K562 (cell line): Measurements from ENCODE around the gene TNFSF13. TPM values are rescaled to one million over a fixed set of nuclear protein-coding genes. Genes with fewer than 3 reads are reported as not detected.
A peak's percentile ranks its signal among the peaks of the same experiment; 100 is the strongest.

ENCODE experiments used
- ATAC-seq: fragments of 200-7000 bp; cut with Tn5 transposase; 3 replicates; pipeline ENCODE4 v1.9.1; 2020; ENCODE audit warnings: moderate library complexity
- BruUV-seq: library from RNA; stranded (reverse); fragments of 400-500 nt; replicated peaks from 2 replicates; lab custom pipeline; 2021; lab: Mats Ljungman, UMichigan
- CTCF ChIA-PET: fragments of 300-600 bp; formaldehyde crosslinking; extraction: SDS; loops from one replicate; lab custom pipeline; 2021; ENCODE audit warnings: low intra/inter-chr PET ratio; lab: Yijun Ruan, JAX
- POLR2A ChIA-PET: fragments of 300-600, 350-650 bp; sonication (Branson Sonifier 250); formaldehyde crosslinking; extraction: SDS; loops from one replicate; lab custom pipeline; 2021; ENCODE audit warnings: antibody characterized with exemption, inconsistent platforms; lab: Yijun Ruan, JAX
- DNase-seq, 4 experiments: peaks; one replicate each; pipeline versions ENCODE4 v3.0.0 to v3.0.0-alpha.2; 2011 to 2018; ENCODE audit warnings: low spot score in 3 of 4, mixed read lengths in 3 of 4; ENCODE audit errors: extremely low read depth in 1 of 4
- FAIRE-seq: peaks from 2 replicates; lab custom pipeline; 2011; peaks lifted over from hg19 to GRCh38; lab: Jason Lieb, UNC
- H2AFZ ChIP-seq: 2 replicates; pipeline ENCODE4 v1.6.0; 2011; ENCODE audit warnings: low read depth, low read length, control low read depth, inconsistent platforms
- H3K27ac ChIP-seq: fragments of 200-600 bp; 3 replicates; pipeline ENCODE4 v1.8.0; 2011; ENCODE audit warnings: low read depth, mild to moderate bottlenecking, control low read depth, inconsistent platforms, low read length, moderate library complexity, mixed read lengths; ENCODE audit errors: extremely low read depth
- H3K27me3 ChIP-seq, 2 experiments: fragments of 300-600 bp in 1 of 2; 2 replicates in 1 of 2; 3 replicates in 1 of 2; pipeline versions ENCODE4 v1.6.0 to v1.8.0; 2011; ENCODE audit warnings: inconsistent platforms in 2 of 2, low read length in 2 of 2, mild to moderate bottlenecking in 1 of 2, mixed read lengths in 1 of 2, moderate library complexity in 1 of 2; ENCODE audit not compliant: control insufficient read depth in 2 of 2, insufficient read depth in 2 of 2
- H3K36me3 ChIP-seq: fragments of 300-600 bp; 3 replicates; pipeline ENCODE4 v1.8.0; 2011; ENCODE audit warnings: mild to moderate bottlenecking, low read length, inconsistent platforms; ENCODE audit not compliant: control insufficient read depth, insufficient read depth
- H3K4me1 ChIP-seq, 2 experiments: fragments of 200-600 bp in 1 of 2; replicated peaks in 1 of 2; 2 replicates in 1 of 2; 3 replicates in 1 of 2; pipeline versions ENCODE4 v1.5.1 to v1.8.0; 2011; ENCODE audit warnings: inconsistent platforms in 2 of 2, low read length in 2 of 2, mild to moderate bottlenecking in 1 of 2, mixed read lengths in 1 of 2, moderate library complexity in 1 of 2; ENCODE audit not compliant: control insufficient read depth in 2 of 2, insufficient read depth in 2 of 2
- H3K4me2 ChIP-seq: 2 replicates; pipeline ENCODE4 v1.6.1; 2011; ENCODE audit warnings: low read length, control low read depth, inconsistent platforms, mixed read lengths; ENCODE audit not compliant: insufficient read depth
- H3K4me3 ChIP-seq: fragments of 200-600 bp; sonication (generic), shearing (Covaris generic); 2 replicates; pipeline ENCODE4 v1.5.1; 2016; ENCODE audit warnings: control low read depth, inconsistent platforms
- H3K79me2 ChIP-seq: fragments of 200-600 bp; 3 replicates; pipeline ENCODE4 v1.8.0; 2011; ENCODE audit warnings: low read length, inconsistent platforms; ENCODE audit not compliant: control insufficient read depth, insufficient read depth
- H3K9ac ChIP-seq, 2 experiments: 2 replicates each; pipeline versions ENCODE4 v1.6.0 to v1.6.1; 2011; ENCODE audit warnings: low read depth in 2 of 2, low read length in 2 of 2, control low read depth in 1 of 2, inconsistent platforms in 1 of 2, mild to moderate bottlenecking in 1 of 2, mixed read lengths in 1 of 2; ENCODE audit not compliant: insufficient read depth in 1 of 2
- H3K9me1 ChIP-seq: one replicate; pipeline ENCODE4 v1.6.0; 2011; ENCODE audit warnings: inconsistent platforms, mild to moderate bottlenecking, low read length, moderate library complexity; ENCODE audit not compliant: control insufficient read depth, insufficient read depth
- H3K9me3 ChIP-seq: replicated peaks from 2 replicates; pipeline ENCODE4 v1.5.1; 2011; ENCODE audit warnings: low read depth, low read length, inconsistent platforms; ENCODE audit not compliant: control insufficient read depth, insufficient read depth
- H4K20me1 ChIP-seq: replicated peaks from 2 replicates; pipeline ENCODE4 v1.6.1; 2011; ENCODE audit warnings: low read length, inconsistent platforms, mixed read lengths; ENCODE audit not compliant: control insufficient read depth, insufficient read depth
- PYGO2 ChIP-seq: fragments of 450-650 bp; IDR thresholded peaks from 2 replicates; pipeline ENCODE4 v1.6.1; 2016; ENCODE audit warnings: mild to moderate bottlenecking, missing genetic modification characterization, moderate library complexity, missing compliant biosample characterization
- ZFX ChIP-seq: sonication (generic); formaldehyde crosslinking; IDR thresholded peaks from 2 replicates; pipeline ENCODE4 v1.8.0; 2022; ENCODE audit warnings: mild to moderate bottlenecking, missing genetic modification reagents, moderate library complexity
- WGBS: fragments of 100-300 bp; shearing (Covaris generic); methylation state at CpG from one replicate; pipeline ENCODE4 v1.1.6; 2016; ENCODE audit warnings: low coverage, mixed read lengths; ENCODE audit not compliant: insufficient coverage; ENCODE audit errors: missing lambda C conversion rate; 5-methylcytosine and 5-hydroxymethylcytosine counted together
- in situ Hi-C: fragments of 300-500 bp; cut with MboI; formaldehyde crosslinking; loops from 4 replicates; pipeline ENCODE4 v1.15.0; 2018; ENCODE audit warnings: inconsistent platforms, mixed read lengths
- intact Hi-C: fragments of 100-400 bp; cut with micrococcal nuclease; formaldehyde crosslinking; loops from 2 replicates; pipeline ENCODE4 v1.14.2; 2022
- polyA plus RNA-seq, 8 experiments: library from polyadenylated mRNA; depleted of rRNA in 4 of 8; stranded (reverse) in 5 of 8; unstranded in 3 of 8; fragments of >200 nt; fragmentation: Nextera tagmentation in 2 of 8; fragmentation: Illumina TruSeq in 1 of 8; extraction: Ambion mirVana in 2 of 8; extraction: Trizol in 1 of 8; gene quantifications; 2 replicates each; pipeline versions ENCODE4 v1.2.1 to v1.2.3, GENCODE V29; 2011 to 2014; ENCODE audit warnings: inconsistent platforms in 1 of 8, missing spikeins in 1 of 8
- total RNA-seq, 7 experiments: library from RNA; depleted of rRNA in 6 of 7; stranded (reverse); fragments of >200 nt in 6 of 7; fragmentation: Illumina TruSeq in 2 of 7; extraction: Trizol in 2 of 7; gene quantifications; 2 replicates each; pipeline versions ENCODE4 v1.2.1 to v1.2.3, GENCODE V29; 2011 to 2021; ENCODE audit warnings: low replicate concordance in 1 of 7

TNFSF13 gene
- total and polyA plus RNA-seq, 9 of the 15 experiments (the other 6 are each of a cell fraction or from before 2014, with no cell fraction given): 0.04 to 0.51 (median 0.19) TPM; not detected in 1

DNA sequence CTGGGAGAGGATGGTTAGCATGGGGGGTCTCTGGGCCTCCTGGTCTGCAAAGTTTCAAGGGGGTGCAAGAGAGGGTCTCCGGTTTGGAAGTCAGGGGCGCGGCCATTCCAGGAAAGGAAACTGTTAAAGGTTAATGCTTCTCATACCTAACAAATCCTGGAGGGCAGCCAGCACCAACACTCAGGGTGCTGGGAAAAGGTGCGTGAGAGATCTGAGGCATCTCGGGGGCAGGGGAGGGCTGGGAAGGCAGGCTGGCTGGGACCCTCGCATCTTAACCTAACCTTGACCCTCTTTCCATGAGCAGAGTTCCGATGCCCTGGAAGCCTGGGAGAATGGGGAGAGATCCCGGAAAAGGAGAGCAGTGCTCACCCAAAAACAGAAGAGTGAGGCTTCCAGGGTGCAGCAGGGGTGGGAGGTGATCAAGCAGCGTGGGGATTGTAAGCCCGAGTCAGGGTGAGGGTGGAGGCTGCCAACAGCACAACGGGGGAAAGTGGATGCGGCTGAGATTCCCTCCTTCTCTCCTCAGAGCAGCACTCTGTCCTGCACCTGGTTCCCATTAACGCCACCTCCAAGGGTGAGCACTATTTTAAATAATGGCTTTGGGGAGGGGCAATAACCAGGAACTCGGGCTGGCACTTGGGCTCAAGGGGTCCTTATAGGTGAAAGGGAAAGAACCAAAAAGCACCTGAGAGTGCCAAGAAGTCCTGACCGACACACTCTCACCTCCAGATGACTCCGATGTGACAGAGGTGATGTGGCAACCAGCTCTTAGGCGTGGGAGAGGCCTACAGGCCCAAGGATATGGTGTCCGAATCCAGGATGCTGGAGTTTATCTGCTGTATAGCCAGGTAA, 996 bp downstream of the TNFSF13 start:
- no peak overlapping the region for H3K4me3 ChIP-seq
- H4K20me1 ChIP-seq: no peaks in the 10 kb centered on the region
- in situ Hi-C loops: loop anchor here (10.0 to 25.0 kb wide), 2 partner anchors 205 to 522 kb away; partner anchors contain the start of genes KCTD11, SLC16A11, SLC16A13 and TMEM95
- H3K9ac ChIP-seq: peak overlapping the region; percentile 21 to 34; a peak in 1 of 4 replicates
- ATAC-seq (no peak), DNase-seq (no peak), FAIRE-seq (no peak)
- H3K9me1 ChIP-seq: no peaks in the 10 kb centered on the region
- peak overlapping the region; percentile 51; the same call in 1 of the 2 replicates for H2AFZ ChIP-seq
- peaks cover 33% of the 10 kb centered on the region for H3K79me2 ChIP-seq
- H3K9me3 ChIP-seq: no peaks in the 10 kb centered on the region
- POLR2A ChIA-PET: interaction anchor here (0.8 to 1.5 kb wide), 8 partner anchors 11 to 74 kb away, joined by 3 to 9 read pairs (median 4); partner anchors contain the start of gene CD68
- peaks cover 16% of the 10 kb centered on the region; the same call in 2 of the 3 replicates for H3K36me3 ChIP-seq
- TF ChIP-seq ZFX (CRISPR knock-in tag) (peak; percentile 69), PYGO2 (no peak)
- BruUV-seq: no TSS peak
- no peak overlapping the region for H3K27ac ChIP-seq
- H3K4me1 ChIP-seq: peaks cover 10 to 52% of the 10 kb centered on the region in 2 experiments; a peak in 4 of 5 replicates
- CTCF ChIA-PET: interaction anchor here (1.9 to 2.3 kb wide), 2 partner anchors 45 to 203 kb away, joined by 9 to 16 read pairs; no protein-coding TSS in a partner anchor
- H3K27me3 ChIP-seq: no peaks in the 10 kb centered on the region
- peak overlapping the region; percentile 98; the same call in 1 of the 2 replicates for H3K4me2 ChIP-seq
- WGBS: 61% methylated on average over 13 of the region's 18 CpGs
- intact Hi-C loops: loop anchor here (2.0 to 5.0 kb wide), 2 partner anchors 75 to 202 kb away; partner anchors contain the start of genes POLR2A and TMEM95
